Measurements from ENCODE around the gene PALMD. TPM values are rescaled to one million over a fixed set of nuclear protein-coding genes. Genes with fewer than 3 reads are reported as not detected.

Gene PALMD
- total RNA-seq, 1 donor: 2.5 TPM

DNA sequence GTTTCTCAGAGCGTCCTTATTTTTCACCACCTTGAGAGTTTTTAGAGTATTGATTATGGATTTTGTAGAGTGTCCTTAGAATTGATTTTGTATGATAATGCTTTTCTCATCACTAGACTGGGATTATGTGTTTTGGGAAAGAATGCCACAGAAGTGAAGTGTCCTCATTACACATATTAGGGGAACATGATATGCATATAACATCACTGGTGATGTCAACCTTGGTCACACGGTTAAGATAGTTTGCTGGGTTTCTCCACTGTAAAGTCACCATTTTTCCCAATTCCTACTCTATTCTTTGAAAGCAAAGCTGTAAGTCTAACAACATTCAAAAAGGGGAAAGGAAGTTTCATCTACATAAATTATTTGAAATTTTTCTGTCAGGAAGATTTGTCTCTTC, 39.6 kb upstream of the PALMD start:
- H3K4me2 ChIP-seq (ENCODE audit: insufficient read depth, low read length): no peak overlapping the region
- H3K27me3 ChIP-seq (ENCODE audit: insufficient read depth, low read length): no peaks in the 10 kb centered on the region
- H3K36me3 ChIP-seq (ENCODE audit: insufficient read depth, low read length): no peaks in the 10 kb centered on the region
- H3K27ac ChIP-seq (ENCODE audit: low read depth, low read length): peak overlapping the region; percentile 31
- TF ChIP-seq, protein P1, sequence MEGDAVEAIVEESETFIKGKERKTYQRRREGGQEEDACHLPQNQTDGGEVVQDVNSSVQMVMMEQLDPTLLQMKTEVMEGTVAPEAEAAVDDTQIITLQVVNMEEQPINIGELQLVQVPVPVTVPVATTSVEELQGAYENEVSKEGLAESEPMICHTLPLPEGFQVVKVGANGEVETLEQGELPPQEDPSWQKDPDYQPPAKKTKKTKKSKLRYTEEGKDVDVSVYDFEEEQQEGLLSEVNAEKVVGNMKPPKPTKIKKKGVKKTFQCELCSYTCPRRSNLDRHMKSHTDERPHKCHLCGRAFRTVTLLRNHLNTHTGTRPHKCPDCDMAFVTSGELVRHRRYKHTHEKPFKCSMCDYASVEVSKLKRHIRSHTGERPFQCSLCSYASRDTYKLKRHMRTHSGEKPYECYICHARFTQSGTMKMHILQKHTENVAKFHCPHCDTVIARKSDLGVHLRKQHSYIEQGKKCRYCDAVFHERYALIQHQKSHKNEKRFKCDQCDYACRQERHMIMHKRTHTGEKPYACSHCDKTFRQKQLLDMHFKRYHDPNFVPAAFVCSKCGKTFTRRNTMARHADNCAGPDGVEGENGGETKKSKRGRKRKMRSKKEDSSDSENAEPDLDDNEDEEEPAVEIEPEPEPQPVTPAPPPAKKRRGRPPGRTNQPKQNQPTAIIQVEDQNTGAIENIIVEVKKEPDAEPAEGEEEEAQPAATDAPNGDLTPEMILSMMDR (IDR thresholded peaks at IDR 0.05; ENCODE audit: extremely low read depth, low read depth, low read length): no peak
- no peaks in the 10 kb centered on the region for H4K20me1 ChIP-seq (ENCODE audit: insufficient read depth, low read length)
- H3K79me2 ChIP-seq (ENCODE audit: insufficient read depth, low read length): no peaks in the 10 kb centered on the region
- no peak overlapping the region for H3K4me3 ChIP-seq (ENCODE audit: insufficient read depth, low read length)
- H3K4me1 ChIP-seq (ENCODE audit: insufficient read depth, low read length): peaks cover 12% of the 10 kb centered on the region
- no peak for DNase-seq (ENCODE audit: insufficient read length, low spot score, missing footprints)
- H2AFZ ChIP-seq (ENCODE audit: low read length): no peak overlapping the region
- no peaks in the 10 kb centered on the region for H3K9me3 ChIP-seq (ENCODE audit: low read depth, low read length)

DNA sequence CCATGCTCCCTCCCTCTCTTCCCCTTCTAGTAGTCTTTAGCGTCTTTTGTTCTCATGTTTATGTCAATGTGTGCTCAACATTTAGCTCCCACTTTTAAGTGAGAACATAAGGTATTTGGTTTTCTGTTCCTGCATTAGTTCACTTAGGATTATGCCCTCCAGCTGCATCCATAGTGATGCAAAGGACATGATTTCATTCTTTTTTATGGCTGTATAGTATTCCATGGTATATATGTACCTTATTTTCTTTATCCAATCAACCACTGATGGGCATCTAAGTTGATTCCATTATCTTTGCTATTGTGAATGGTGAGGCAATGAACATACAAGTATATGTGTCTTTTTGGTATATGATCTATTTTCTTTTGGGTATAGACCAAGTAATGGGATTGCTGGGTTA, 38.3 kb upstream of the PALMD start:
- no peaks in the 10 kb centered on the region for H4K20me1 ChIP-seq (ENCODE audit: insufficient read depth, low read length)
- H3K27ac ChIP-seq (ENCODE audit: low read depth, low read length): no peak overlapping the region
- H3K4me2 ChIP-seq (ENCODE audit: insufficient read depth, low read length): no peak overlapping the region
- no peak overlapping the region for H3K4me3 ChIP-seq (ENCODE audit: insufficient read depth, low read length)
- no peak overlapping the region for H2AFZ ChIP-seq (ENCODE audit: low read length)
- no peaks in the 10 kb centered on the region for H3K36me3 ChIP-seq (ENCODE audit: insufficient read depth, low read length)
- TF ChIP-seq, protein P1 (IDR thresholded peaks at IDR 0.05; ENCODE audit: extremely low read depth, low read depth, low read length): no peak
- H3K79me2 ChIP-seq (ENCODE audit: insufficient read depth, low read length): no peaks in the 10 kb centered on the region
- no peak for DNase-seq (ENCODE audit: insufficient read length, low spot score, missing footprints)
- H3K27me3 ChIP-seq (ENCODE audit: insufficient read depth, low read length): no peaks in the 10 kb centered on the region
- H3K4me1 ChIP-seq (ENCODE audit: insufficient read depth, low read length): peaks cover 12% of the 10 kb centered on the region
- H3K9me3 ChIP-seq (ENCODE audit: low read depth, low read length): no peaks in the 10 kb centered on the region

DNA sequence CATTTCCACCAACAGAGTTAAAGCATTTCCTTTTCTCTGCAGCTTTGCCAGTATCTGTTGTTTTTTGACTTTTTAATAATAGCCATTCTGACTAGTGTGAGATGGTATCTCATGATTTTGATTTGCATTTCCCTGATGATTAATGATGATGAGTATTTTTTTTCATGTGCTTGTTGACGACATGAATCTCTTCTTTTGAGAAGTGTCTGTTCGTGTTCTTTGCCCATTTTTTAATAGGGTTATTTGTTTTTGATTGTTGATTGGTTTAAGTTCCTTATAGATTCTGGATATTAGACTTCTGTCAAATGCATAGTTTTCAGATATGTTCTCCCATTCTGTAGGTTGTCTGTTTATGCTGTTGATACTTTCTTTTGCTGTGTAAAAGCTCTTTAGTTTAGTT, 37.9 kb upstream of the PALMD start:
- Histone ChIP-seq H3K4me2 (ENCODE audit: insufficient read depth, low read length) (no peak overlapping the region), H3K36me3 (ENCODE audit: insufficient read depth, low read length) (no peaks in the 10 kb centered on the region), H3K79me2 (ENCODE audit: insufficient read depth, low read length) (no peaks in the 10 kb centered on the region), H3K4me1 (ENCODE audit: insufficient read depth, low read length) (peaks cover 13% of the 10 kb centered on the region), H3K27me3 (ENCODE audit: insufficient read depth, low read length) (no peaks in the 10 kb centered on the region), H2AFZ (ENCODE audit: low read length) (no peak overlapping the region), H4K20me1 (ENCODE audit: insufficient read depth, low read length) (no peaks in the 10 kb centered on the region), H3K9me3 (ENCODE audit: low read depth, low read length) (no peaks in the 10 kb centered on the region), H3K4me3 (ENCODE audit: insufficient read depth, low read length) (no peak overlapping the region), H3K27ac (ENCODE audit: low read depth, low read length) (no peak overlapping the region)
- DNase-seq (ENCODE audit: insufficient read length, low spot score, missing footprints): no peak
- TF ChIP-seq, protein P1 (IDR thresholded peaks at IDR 0.05; ENCODE audit: extremely low read depth, low read depth, low read length): no peak

DNA sequence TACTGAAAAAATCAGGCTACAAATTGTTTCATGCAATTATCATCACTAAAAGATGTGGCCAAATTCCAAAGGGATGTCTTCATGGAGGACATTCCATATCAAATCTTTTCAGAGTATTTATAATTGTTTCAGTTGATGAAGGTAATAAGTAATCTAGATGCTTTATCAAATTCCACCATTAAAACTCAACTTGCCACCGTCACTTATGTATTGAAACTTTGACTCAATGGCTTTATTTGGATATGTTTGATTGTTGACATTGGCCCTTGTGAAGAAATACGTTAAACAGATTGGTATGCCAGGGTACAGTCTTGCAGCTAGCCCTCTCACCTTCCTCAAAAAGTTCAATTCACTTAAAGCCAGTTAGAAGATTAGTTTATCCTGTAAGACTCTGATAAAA, 32.2 kb upstream of the PALMD start:
- Histone ChIP-seq H3K4me3 (ENCODE audit: insufficient read depth, low read length) (no peak overlapping the region), H3K9me3 (ENCODE audit: low read depth, low read length) (no peaks in the 10 kb centered on the region), H3K79me2 (ENCODE audit: insufficient read depth, low read length) (no peaks in the 10 kb centered on the region), H3K27me3 (ENCODE audit: insufficient read depth, low read length) (no peaks in the 10 kb centered on the region), H3K4me2 (ENCODE audit: insufficient read depth, low read length) (no peak overlapping the region), H3K27ac (ENCODE audit: low read depth, low read length) (peak overlapping the region; percentile 42), H4K20me1 (ENCODE audit: insufficient read depth, low read length) (no peaks in the 10 kb centered on the region), H3K4me1 (ENCODE audit: insufficient read depth, low read length) (peaks cover 14% of the 10 kb centered on the region), H2AFZ (ENCODE audit: low read length) (peak overlapping the region; percentile 27), H3K36me3 (ENCODE audit: insufficient read depth, low read length) (no peaks in the 10 kb centered on the region)
- DNase-seq (ENCODE audit: insufficient read length, low spot score, missing footprints): peak; percentile 52
- TF ChIP-seq, protein P1 (IDR thresholded peaks at IDR 0.05; ENCODE audit: extremely low read depth, low read depth, low read length): no peak

Measured in osteoblast (primary cell).